GM21367 (cell line): ENCODE data around the gene DNAJC6.
A peak's percentile ranks its signal among the peaks of the same experiment; 100 is the strongest.

Source experiments
- ATAC-seq: cut with Tn5 transposase; IDR thresholded peaks from one replicate; pipeline ENCODE4 v1.9.1; 2021; ENCODE audit not compliant: unreplicated experiment

Gene DNAJC6

GRCh38 chr1:65459397-65459768 lies 150.0 kb downstream of the DNAJC6 start:
- ATAC-seq, result peak; percentile 78
